Breast epithelium (tissue), 4 donors: ENCODE measurements around the gene APOL6. TPM values are rescaled to one million over a fixed set of nuclear protein-coding genes. Genes with fewer than 3 reads are reported as not detected.

Experiments
- DNase-seq, 2 donors: peaks; one replicate each; pipeline ENCODE4 v3.0.0-alpha.2; 2019; ENCODE audit warnings: low spot score in 2 of 2
- H3K27ac ChIP-seq, 2 donors: fragments of 200-600 bp; sonication (generic) in 1 of 2; one replicate each; pipeline ENCODE4 v1.5.1; 2016 to 2019; ENCODE audit warnings: mild to moderate bottlenecking in 1 of 2
- H3K27me3 ChIP-seq, 2 donors: fragments of 200-600 bp; sonication (generic) in 1 of 2; one replicate each; pipeline versions ENCODE4 v1.5.1 to v1.6.0; 2017 to 2019; ENCODE audit warnings: control low read depth in 1 of 2, mild to moderate bottlenecking in 1 of 2
- H3K36me3 ChIP-seq: fragments of 200-600 bp; one replicate; pipeline ENCODE4 v1.5.1; 2019
- H3K4me1 ChIP-seq, 2 donors: fragments of 200-600 bp; sonication (generic); one replicate each; pipeline ENCODE4 v1.5.1; 2016 to 2019; ENCODE audit warnings: control low read depth in 1 of 2
- H3K4me3 ChIP-seq, 3 donors: fragments of 200-600 bp; sonication (generic); 1 replicate in 2 of 3; 2 replicates in 1 of 3; pipeline ENCODE4 v1.5.1; 2016 to 2019; ENCODE audit warnings: mild to moderate bottlenecking in 3 of 3, moderate library complexity in 2 of 3
- H3K9me3 ChIP-seq, 2 donors: fragments of 200-600 bp; sonication (generic) in 1 of 2; one replicate each; pipeline ENCODE4 v1.5.1; 2016 to 2019; ENCODE audit warnings: control low read depth in 1 of 2
- POLR2A ChIP-seq: fragments of 450-650 bp; IDR thresholded peaks from one replicate; pipeline ENCODE4 v1.6.1; 2016; ENCODE audit warnings: antibody characterized with exemption, mild to moderate bottlenecking, moderate library complexity
- POLR2AphosphoS5 ChIP-seq, 3 donors: sonication (generic); formaldehyde crosslinking; IDR thresholded peaks; one replicate each; pipeline ENCODE4 v1.6.1; 2017; ENCODE audit warnings: antibody characterized with exemption in 3 of 3
- intact Hi-C: fragments of 100-400 bp; cut with DNase I; formaldehyde crosslinking; loops from one replicate; pipeline ENCODE4 v1.15.1; 2023; ENCODE audit warnings: low total_unique reads
- total RNA-seq, 3 donors: library from RNA; depleted of rRNA; stranded (reverse); fragments of >200 nt; gene quantifications; one replicate each; pipeline ENCODE4 v1.1.0, GENCODE V29; 2016
- TF ChIP-seq, protein P1 (sequence below), 3 donors: fragments of 450-650 bp; IDR thresholded peaks; one replicate each; pipeline ENCODE4 v1.5.1; 2016 to 2017; ENCODE audit warnings: antibody characterized with exemption in 3 of 3, mild to moderate bottlenecking in 3 of 3, moderate library complexity in 3 of 3

The APOL6 gene
- total RNA-seq, 3 donors from 2014 or later, result 21.2 to 59.7 (median 25.6) TPM

DNA sequence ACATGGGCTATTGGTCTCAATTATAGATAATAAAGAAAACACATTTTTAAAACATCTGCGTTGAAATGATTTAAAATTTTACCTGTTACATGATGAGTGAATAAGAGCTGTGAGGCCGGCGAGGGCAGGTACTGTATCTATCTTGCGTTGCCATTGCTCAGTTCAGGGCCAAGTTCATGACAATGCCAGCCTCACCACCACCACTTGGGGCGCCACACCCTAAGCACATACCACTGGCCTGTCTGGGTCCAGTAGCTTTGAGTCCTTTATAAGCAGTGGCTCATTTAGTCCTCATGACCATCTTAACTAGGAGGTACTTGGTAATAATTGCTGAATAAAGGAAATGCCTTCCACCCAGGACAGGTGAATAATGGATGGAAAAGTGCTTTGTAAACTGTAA, 16.6 kb upstream of the APOL6 start:
- Histone ChIP-seq H3K27ac (no peak overlapping the region), H3K4me3 (no peak overlapping the region), H3K9me3 (no peaks in the 10 kb centered on the region), H3K27me3 (no peaks in the 10 kb centered on the region), H3K4me1 (peaks cover 4 to 5% of the 10 kb centered on the region in 2 donors), H3K36me3 (no peaks in the 10 kb centered on the region)
- intact Hi-C loops, result no loop called here
- DNase-seq, result peak in 1 of 2 donors; percentile 54
- no peak for TF ChIP-seq POLR2AphosphoS5 (IDR thresholded peaks at IDR 0.05)
- no peak for TF ChIP-seq POLR2A
- TF ChIP-seq, protein P1, sequence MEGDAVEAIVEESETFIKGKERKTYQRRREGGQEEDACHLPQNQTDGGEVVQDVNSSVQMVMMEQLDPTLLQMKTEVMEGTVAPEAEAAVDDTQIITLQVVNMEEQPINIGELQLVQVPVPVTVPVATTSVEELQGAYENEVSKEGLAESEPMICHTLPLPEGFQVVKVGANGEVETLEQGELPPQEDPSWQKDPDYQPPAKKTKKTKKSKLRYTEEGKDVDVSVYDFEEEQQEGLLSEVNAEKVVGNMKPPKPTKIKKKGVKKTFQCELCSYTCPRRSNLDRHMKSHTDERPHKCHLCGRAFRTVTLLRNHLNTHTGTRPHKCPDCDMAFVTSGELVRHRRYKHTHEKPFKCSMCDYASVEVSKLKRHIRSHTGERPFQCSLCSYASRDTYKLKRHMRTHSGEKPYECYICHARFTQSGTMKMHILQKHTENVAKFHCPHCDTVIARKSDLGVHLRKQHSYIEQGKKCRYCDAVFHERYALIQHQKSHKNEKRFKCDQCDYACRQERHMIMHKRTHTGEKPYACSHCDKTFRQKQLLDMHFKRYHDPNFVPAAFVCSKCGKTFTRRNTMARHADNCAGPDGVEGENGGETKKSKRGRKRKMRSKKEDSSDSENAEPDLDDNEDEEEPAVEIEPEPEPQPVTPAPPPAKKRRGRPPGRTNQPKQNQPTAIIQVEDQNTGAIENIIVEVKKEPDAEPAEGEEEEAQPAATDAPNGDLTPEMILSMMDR (IDR thresholded peaks at IDR 0.05), result peak in 1 of 3 donors; percentile 16

DNA sequence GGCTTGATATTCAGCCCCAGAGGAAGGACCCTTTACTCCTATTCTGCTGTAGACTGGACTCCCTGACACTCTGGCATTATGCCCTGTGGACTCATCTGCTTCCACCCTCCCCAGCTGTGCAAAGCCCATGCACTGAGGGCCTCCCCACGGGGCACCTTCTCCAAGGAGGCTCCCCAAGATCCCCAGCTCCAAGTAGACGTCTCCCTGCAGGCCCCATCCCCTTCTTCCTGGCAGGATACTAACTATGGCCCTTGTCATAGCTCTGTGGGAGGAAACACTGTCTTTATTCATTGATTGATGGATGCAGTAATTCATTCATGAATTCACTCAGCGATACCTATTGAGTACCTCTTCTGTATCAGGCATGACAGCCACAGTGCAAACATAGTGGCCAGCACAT, 15.3 kb upstream of the APOL6 start:
- H3K36me3 ChIP-seq, result no peaks in the 10 kb centered on the region
- H3K4me3 ChIP-seq, result no peak overlapping the region
- H3K4me1 ChIP-seq, result peaks cover 10 to 12% of the 10 kb centered on the region in 2 donors
- H3K27ac ChIP-seq, result no peak overlapping the region
- TF ChIP-seq POLR2AphosphoS5 (IDR thresholded peaks at IDR 0.05) (no peak), POLR2A (no peak)
- TF ChIP-seq, protein P1 (IDR thresholded peaks at IDR 0.05), result no peak
- intact Hi-C loops, result no loop called here
- peak in 1 of 2 donors; percentile 45 for DNase-seq
- H3K9me3 ChIP-seq, result no peaks in the 10 kb centered on the region
- H3K27me3 ChIP-seq, result no peaks in the 10 kb centered on the region

DNA sequence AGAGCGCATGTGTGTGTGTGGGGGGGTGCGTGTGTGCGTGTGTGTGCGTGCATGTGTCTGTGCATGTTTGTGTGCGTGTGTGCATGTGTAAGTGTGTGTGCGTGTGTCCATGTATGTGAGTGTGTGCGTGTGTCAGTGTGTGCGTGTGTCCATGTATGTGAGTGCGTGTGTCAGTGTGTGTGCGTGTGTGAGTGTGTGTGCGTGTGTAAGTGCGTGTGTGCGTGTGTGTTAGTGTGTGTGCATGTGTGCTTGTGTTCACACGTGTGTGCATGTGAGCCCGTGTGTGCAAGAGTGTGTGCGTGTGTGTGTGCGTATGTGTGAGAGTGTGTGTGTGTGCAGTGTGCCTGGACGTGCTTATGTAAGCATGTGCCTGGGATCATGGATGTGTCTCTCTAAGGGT, 14.7 kb upstream of the APOL6 start:
- DNase-seq, result no peak

DNA sequence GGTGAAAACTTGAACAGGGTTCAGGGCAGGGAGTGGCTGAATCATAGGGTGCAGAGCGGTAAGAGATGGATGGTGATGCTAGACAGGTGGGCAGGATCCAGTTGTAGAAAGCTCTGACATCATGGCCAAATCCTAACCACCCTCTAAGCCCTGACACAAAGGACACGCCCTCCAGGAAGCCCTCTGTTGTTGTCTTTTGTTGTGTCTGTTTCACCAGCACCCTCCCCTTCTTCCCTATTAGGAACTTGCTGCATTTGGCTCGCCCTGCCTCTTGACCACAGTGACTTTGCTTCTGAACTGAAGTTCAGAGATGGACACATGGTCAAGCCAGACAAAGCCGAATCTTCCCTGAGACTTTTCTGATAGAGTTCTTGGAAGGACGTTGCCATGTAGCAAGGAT, 14.2 kb upstream of the APOL6 start:
- Histone ChIP-seq H3K27me3 (no peaks in the 10 kb centered on the region), H3K27ac (no peak overlapping the region), H3K4me1 (peaks cover 14 to 20% of the 10 kb centered on the region in 2 donors), H3K36me3 (no peaks in the 10 kb centered on the region), H3K4me3 (no peak overlapping the region), H3K9me3 (no peaks in the 10 kb centered on the region)
- TF ChIP-seq, protein P1 (IDR thresholded peaks at IDR 0.05), result no peak
- TF ChIP-seq POLR2A (no peak), POLR2AphosphoS5 (IDR thresholded peaks at IDR 0.05) (no peak)
- no peak for DNase-seq
- intact Hi-C loops, result no loop called here

More for the DNA sequence above, 14.7 kb upstream of the APOL6 start:
- intact Hi-C loops, result no loop called here
- TF ChIP-seq POLR2AphosphoS5 (IDR thresholded peaks at IDR 0.05) (no peak), POLR2A (no peak)
- TF ChIP-seq, protein P1 (IDR thresholded peaks at IDR 0.05), result no peak
- H3K27me3 ChIP-seq, result no peaks in the 10 kb centered on the region
- no peaks in the 10 kb centered on the region for H3K9me3 ChIP-seq
- no peak overlapping the region for H3K4me3 ChIP-seq
- no peak overlapping the region for H3K27ac ChIP-seq
- H3K36me3 ChIP-seq, result no peaks in the 10 kb centered on the region
- H3K4me1 ChIP-seq, result peaks cover 14 to 16% of the 10 kb centered on the region in 2 donors

DNA sequence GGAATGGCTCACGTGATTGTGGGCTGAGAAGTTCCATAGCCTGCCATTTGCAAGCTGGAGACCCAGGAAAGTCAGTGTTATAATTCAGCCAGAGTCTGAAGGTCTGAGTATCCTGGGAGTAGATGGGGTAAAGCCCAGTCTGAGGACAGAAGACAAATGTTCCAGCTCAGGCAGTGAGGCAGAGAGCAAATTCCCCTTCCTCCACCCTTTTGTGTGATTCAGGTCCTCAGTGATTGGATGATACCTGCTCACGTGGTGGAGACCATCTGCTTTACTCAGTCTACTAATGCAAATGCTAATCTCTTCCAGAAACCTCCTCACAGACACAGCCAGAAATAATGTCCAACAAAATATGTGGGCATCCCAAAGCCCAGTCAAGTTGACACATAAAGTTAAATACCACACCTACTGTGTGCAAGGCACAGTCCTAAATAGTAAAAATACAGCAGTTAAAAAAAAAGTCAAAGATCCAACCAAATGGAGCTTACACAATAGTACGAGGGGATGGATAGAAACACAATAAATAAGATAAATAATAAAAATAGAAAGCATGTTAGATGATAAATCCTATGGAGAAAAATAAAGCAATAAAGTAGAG, 13.2 kb upstream of the APOL6 start:
- no peaks in the 10 kb centered on the region for H3K36me3 ChIP-seq
- intact Hi-C loops, result no loop called here
- no peak for DNase-seq
- no peaks in the 10 kb centered on the region for H3K27me3 ChIP-seq
- peaks cover 10 to 15% of the 10 kb centered on the region in 2 donors for H3K4me1 ChIP-seq
- H3K27ac ChIP-seq, result no peak overlapping the region
- no peak overlapping the region for H3K4me3 ChIP-seq
- no peaks in the 10 kb centered on the region for H3K9me3 ChIP-seq
- TF ChIP-seq POLR2AphosphoS5 (IDR thresholded peaks at IDR 0.05), result no peak
- TF ChIP-seq, protein P1 (IDR thresholded peaks at IDR 0.05), result no peak
- TF ChIP-seq POLR2A, result no peak
